ENCODE results near the gene PDE8B.

GRCh38 chr5:77232574-77233358, 22.3 kb downstream of the PDE8B start:
- no peak for TF ChIP-seq CTCF (IDR thresholded peaks at IDR 0.05)
- TF ChIP-seq POLR2A (IDR thresholded peaks at IDR 0.05), result no peak
- no peak for TF ChIP-seq POLR2AphosphoS5 (IDR thresholded peaks at IDR 0.05)

Data from suprapubic skin (tissue), 4 donors.